SJSA1 (cell line): Measurements from ENCODE around the gene USF2. TPM values are rescaled to one million over a fixed set of nuclear protein-coding genes. Genes with fewer than 3 reads are reported as not detected.
"Not testable (repeated sequence)": the region's sequence is repeated elsewhere in the genome, so short reads cannot be mapped to it uniquely, and the experiment has no call there.

ENCODE experiments used
- DNase-seq, 2 experiments: peaks; one replicate each; pipeline ENCODE4 v3.0.0-alpha.2; 2015 to 2020; ENCODE audit warnings: low spot score in 2 of 2, low read depth in 1 of 2
- H3K27ac ChIP-seq: fragments of 250-450 bp; sonication (Bioruptor Pico); 2 replicates; pipeline ENCODE4 v1.5.1; 2020; ENCODE audit warnings: mild to moderate bottlenecking, moderate library complexity
- H3K27me3 ChIP-seq: fragments of 250-450 bp; sonication (Bioruptor Pico); replicated peaks from 2 replicates; pipeline ENCODE4 v1.5.1; 2020; ENCODE audit warnings: mild to moderate bottlenecking, moderate library complexity
- H3K36me3 ChIP-seq: fragments of 250-450 bp; sonication (Bioruptor Pico); 2 replicates; pipeline ENCODE4 v1.5.1; 2020; ENCODE audit warnings: mild to moderate bottlenecking
- H3K4me1 ChIP-seq: fragments of 250-450 bp; sonication (Bioruptor Pico); replicated peaks from 2 replicates; pipeline ENCODE4 v1.6.1; 2021; ENCODE audit warnings: mild to moderate bottlenecking
- H3K4me3 ChIP-seq: fragments of 250-450 bp; sonication (Bioruptor Pico); 2 replicates; pipeline ENCODE4 v1.5.1; 2020; ENCODE audit warnings: mild to moderate bottlenecking
- H3K9me3 ChIP-seq: fragments of 250-450 bp; sonication (Bioruptor Pico); replicated peaks from 2 replicates; pipeline ENCODE4 v1.5.1; 2020; ENCODE audit warnings: mild to moderate bottlenecking
- total RNA-seq: library from RNA; depleted of rRNA; stranded (reverse); fragments of >200 nt; shearing (Covaris generic); gene quantifications from 2 replicates; pipeline ENCODE4 v1.2.3, GENCODE V29; 2014

The USF2 gene
- total RNA-seq, 1 experiment from 2014 or later, result 60.3 TPM

DNA sequence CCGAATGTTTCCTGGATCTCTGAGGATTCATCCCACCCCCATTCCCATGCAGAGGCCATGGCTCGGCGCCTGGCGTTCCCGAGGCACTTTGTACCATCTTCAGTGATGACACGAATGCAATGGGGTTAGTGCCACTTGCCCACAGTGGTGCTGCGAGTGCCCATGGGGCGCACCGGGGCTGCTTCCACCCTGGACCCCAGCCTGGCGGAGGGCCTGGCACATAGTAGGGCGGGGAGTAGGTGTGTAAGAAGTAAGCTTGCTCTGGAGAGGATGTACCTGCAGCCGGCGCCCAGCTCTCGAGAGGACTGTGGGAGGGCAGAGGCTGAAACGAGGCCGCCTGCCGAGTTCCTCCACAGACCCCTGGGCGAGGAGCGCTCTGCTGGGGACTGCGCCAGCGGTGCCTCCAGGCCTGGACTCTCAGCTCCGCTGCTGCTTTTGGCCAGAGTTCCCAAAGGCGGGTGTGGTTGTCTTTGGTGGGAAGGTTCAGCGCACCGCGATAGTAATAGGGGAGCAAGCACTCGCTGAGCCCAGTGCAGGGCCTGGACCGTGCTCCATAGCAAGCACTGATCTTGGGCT, 8.0 kb downstream of the USF2 start:
- no peak for DNase-seq
- H3K4me1 ChIP-seq, result no peaks in the 10 kb centered on the region
- no peaks in the 10 kb centered on the region for H3K9me3 ChIP-seq
- no peaks in the 10 kb centered on the region for H3K27me3 ChIP-seq
- H3K36me3 ChIP-seq, result peaks cover 33% of the 10 kb centered on the region
- H3K4me3 ChIP-seq, result no peak overlapping the region
- H3K27ac ChIP-seq, result no peak overlapping the region

GRCh38 chr19:35278578-35279284, 10.0 kb downstream of the USF2 start:
- DNase-seq, result no peak
- no peak overlapping the region for H3K27ac ChIP-seq
- no peaks in the 10 kb centered on the region for H3K4me1 ChIP-seq
- H3K36me3 ChIP-seq, result peaks cover 19% of the 10 kb centered on the region
- no peak overlapping the region for H3K4me3 ChIP-seq
- H3K9me3 ChIP-seq, result no peaks in the 10 kb centered on the region
- H3K27me3 ChIP-seq, result no peaks in the 10 kb centered on the region

- Histone ChIP-seq H3K27ac (no peak overlapping the region), H3K4me1 (no peaks in the 10 kb centered on the region), H3K27me3 (no peaks in the 10 kb centered on the region), H3K4me3 (no peak overlapping the region), H3K36me3 (peaks cover 18% of the 10 kb centered on the region), H3K9me3 (no peaks in the 10 kb centered on the region)
- DNase-seq, result no peak
Measured at GRCh38 chr19:35279374-35279773, 10.6 kb downstream of the USF2 start.

- DNase-seq, result no peak
- Histone ChIP-seq H3K27me3 (no peaks in the 10 kb centered on the region), H3K27ac (no peak overlapping the region), H3K36me3 (peaks cover 18% of the 10 kb centered on the region), H3K4me1 (no peaks in the 10 kb centered on the region), H3K4me3 (no peak overlapping the region), H3K9me3 (no peaks in the 10 kb centered on the region)
Measured at GRCh38 chr19:35279985-35280821, 11.4 kb downstream of the USF2 start.

DNA sequence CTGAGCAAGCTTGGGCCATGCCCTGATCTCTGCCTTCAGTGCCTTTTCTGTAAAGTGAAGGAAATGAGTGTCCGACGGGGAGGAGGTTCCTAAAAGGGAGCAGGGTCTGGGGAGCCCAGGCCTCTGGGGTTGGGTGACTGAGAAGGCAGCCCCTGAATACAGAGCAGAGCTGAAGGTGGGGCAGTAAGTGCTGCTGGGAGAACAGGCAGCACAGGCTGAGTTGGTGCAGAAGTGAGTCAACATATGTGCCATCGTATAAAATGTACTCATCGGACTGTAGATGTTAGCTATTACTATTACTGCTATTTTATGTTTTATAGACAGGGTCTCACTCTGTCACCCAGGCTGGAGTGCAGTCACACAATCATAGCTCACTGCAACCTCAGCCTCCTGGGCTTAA, 12.5 kb downstream of the USF2 start:
- H3K4me1 ChIP-seq, result no peaks in the 10 kb centered on the region
- H3K36me3 ChIP-seq, result peaks cover 16% of the 10 kb centered on the region
- no peaks in the 10 kb centered on the region for H3K9me3 ChIP-seq
- H3K27ac ChIP-seq, result no peak overlapping the region
- H3K4me3 ChIP-seq, result no peak overlapping the region
- H3K27me3 ChIP-seq, result no peaks in the 10 kb centered on the region
- no peak for DNase-seq

DNA sequence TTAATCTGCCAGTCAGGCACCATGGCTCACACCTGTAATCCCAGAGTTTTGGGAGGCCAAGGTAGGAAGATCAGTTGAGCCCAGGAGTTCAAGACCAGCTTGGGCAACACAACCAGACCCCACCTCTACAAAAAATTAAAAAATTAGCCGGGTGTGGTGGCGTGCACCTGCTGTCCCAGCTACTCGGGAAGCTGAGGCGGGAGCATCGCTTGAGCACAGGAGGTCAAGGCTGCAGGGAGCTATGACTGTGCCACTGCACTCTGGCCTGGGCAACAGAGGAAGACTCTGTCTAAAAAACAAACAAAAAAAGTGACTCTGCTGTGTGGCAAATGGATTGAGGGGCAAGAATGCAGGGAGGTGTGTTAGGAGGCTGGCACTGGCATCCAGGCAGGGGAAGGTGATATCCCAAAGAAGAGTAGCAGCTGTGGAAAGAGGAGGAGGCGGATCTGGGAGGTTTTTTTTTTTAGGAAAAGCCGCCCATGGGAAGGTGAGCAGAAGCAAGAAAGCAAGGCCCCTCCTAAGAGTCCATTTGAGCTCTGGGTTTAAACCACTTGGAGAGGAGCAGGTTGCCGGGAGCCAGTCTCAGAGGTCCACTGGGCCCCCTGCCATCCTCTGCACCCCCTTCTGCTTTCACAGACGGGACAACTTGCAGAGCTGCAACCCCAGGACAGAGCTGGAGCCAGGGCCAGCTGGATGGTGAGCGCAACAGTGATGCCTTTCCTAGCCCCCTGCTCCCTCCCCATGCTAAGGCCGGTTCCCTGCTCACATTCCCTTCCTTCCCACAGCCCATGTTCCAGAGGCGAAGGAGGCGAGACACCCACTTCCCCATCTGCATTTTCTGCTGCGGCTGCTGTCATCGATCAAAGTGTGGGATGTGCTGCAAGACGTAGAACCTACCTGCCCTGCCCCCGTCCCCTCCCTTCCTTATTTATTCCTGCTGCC, 15.7 kb downstream of the USF2 start:
- Histone ChIP-seq H3K9me3 (no peaks in the 10 kb centered on the region), H3K36me3 (no peaks in the 10 kb centered on the region; the same call in 1 of the 2 replicates), H3K27me3 (no peaks in the 10 kb centered on the region), H3K4me3 (no peak overlapping the region), H3K4me1 (no peaks in the 10 kb centered on the region), H3K27ac (no peak overlapping the region)
- DNase-seq, result no peak

DNA sequence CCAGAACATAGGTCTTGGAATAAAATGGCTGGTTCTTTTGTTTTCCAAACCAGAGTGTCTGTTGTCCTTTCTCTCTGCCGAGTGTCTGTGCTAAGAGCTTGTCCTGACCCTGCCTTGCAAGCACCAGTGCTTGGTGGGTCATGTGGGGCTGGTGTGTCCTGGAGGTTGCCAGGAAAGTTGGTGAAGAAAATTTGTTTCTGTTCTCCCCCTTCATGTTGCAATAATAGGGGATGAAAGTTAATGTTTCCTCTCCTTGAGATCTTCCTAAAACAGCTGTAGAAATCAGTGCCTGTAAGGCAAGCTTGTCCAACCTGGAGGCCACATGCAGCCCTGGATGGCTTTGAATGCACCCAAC, 16.3 kb downstream of the USF2 start:
- no peaks in the 10 kb centered on the region for H3K4me1 ChIP-seq

GRCh38 chr19:35285465-35285864, 16.7 kb downstream of the USF2 start:
- DNase-seq, H3K36me3 ChIP-seq, H3K9me3 ChIP-seq, H3K4me1 ChIP-seq, H3K4me3 ChIP-seq, H3K27ac ChIP-seq, H3K27me3 ChIP-seq: not testable (repeated sequence)

More for the DNA sequence above, 16.3 kb downstream of the USF2 start:
- no peak overlapping the region for H3K27ac ChIP-seq
- H3K4me3 ChIP-seq, result no peak overlapping the region
- no peaks in the 10 kb centered on the region for H3K9me3 ChIP-seq
- DNase-seq, result no peak
- H3K27me3 ChIP-seq, result no peaks in the 10 kb centered on the region
- H3K36me3 ChIP-seq, result no peaks in the 10 kb centered on the region

DNA sequence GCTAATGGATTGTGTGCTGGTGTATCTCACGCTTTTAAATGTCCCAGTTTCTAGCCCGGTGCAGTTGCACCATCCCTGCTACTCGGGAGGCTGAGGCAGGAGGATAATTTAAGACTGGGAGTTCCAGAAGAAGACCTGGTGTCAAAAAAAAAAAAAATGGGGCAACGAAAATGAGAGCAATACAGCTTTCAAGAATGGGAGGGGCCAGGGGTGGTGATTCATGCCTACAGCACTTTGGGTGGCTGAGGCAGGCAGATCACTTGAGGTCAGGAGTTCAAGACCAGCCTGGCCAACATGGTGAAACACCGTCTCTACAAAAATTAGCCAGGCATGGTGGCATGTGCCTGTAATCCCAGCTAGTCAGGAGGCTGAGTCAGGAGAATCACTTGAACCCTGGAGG, 17.3 kb downstream of the USF2 start:
- H3K4me3 ChIP-seq, H3K4me1 ChIP-seq, H3K27me3 ChIP-seq, DNase-seq, H3K27ac ChIP-seq, H3K36me3 ChIP-seq, H3K9me3 ChIP-seq: not testable (repeated sequence)

DNA sequence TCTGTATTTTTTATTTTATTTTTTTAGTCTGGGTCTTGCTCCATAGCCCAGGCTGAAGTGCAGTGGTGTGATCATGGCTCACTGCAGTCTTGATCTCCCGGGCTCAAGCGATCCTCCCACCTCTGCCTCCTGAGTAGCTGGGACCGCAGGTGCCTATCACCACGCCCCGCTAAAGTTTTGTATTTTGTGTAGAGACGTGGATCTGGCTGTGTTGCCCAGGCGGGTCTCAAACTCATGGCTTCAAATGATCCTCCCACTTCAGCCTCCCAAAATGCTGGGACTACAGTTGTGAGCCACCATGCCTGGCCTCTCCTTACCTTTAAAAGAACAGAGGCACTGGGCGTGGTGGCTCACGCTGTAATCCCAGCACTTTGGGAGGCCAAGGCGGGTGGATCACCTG, 19.0 kb downstream of the USF2 start:
- Histone ChIP-seq H3K4me1 (no peaks in the 10 kb centered on the region), H3K9me3 (no peaks in the 10 kb centered on the region), H3K27ac (no peak overlapping the region), H3K27me3 (no peaks in the 10 kb centered on the region), H3K36me3 (no peaks in the 10 kb centered on the region), H3K4me3 (no peak overlapping the region)
- no peak for DNase-seq

DNA sequence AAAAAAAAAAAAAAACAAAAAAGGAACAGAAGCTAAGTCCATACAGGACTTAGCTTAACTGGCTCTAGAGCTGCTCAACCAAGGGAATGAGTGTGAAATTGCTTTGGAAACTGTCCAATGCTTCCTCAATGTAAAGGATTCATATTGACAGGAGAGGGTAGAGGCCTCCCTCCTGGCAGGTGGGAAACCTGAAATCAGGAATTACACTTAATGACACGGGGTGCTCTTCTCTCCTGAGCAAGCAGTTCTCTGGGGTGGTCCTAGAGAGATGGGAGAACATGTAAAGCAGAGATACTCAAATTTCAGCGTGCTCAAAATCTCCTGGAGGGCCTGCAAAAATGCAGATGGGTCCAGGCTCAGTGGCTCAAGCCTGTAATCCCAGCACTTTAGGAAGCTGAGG, 19.6 kb downstream of the USF2 start:
- peaks cover 4% of the 10 kb centered on the region; the same call in 1 of the 2 replicates for H3K27me3 ChIP-seq
- H3K9me3 ChIP-seq, result no peaks in the 10 kb centered on the region
- H3K4me1 ChIP-seq, result no peaks in the 10 kb centered on the region
- no peak overlapping the region for H3K27ac ChIP-seq
- no peak overlapping the region for H3K4me3 ChIP-seq
- H3K36me3 ChIP-seq, result no peaks in the 10 kb centered on the region
- no peak for DNase-seq

GRCh38 chr19:35288906-35289305, 20.1 kb downstream of the USF2 start:
- H3K27ac ChIP-seq, result no peak overlapping the region
- no peak overlapping the region for H3K4me3 ChIP-seq
- no peaks in the 10 kb centered on the region for H3K36me3 ChIP-seq
- H3K4me1 ChIP-seq, result no peaks in the 10 kb centered on the region
- H3K9me3 ChIP-seq, result no peaks in the 10 kb centered on the region
- no peak for DNase-seq
- peaks cover 4% of the 10 kb centered on the region; the same call in 1 of the 2 replicates for H3K27me3 ChIP-seq

GRCh38 chr19:35290381-35291127, 21.8 kb downstream of the USF2 start:
- Histone ChIP-seq H3K27me3 (peaks cover 7% of the 10 kb centered on the region; the same call in 1 of the 2 replicates), H3K4me3 (no peak overlapping the region), H3K36me3 (no peaks in the 10 kb centered on the region), H3K27ac (no peak overlapping the region), H3K9me3 (no peaks in the 10 kb centered on the region), H3K4me1 (no peaks in the 10 kb centered on the region)
- no peak for DNase-seq
